ENCODE results near the gene GRIN2B.

- TF ChIP-seq ZNF274 (IDR thresholded peaks at IDR 0.05; ENCODE audit: low read depth, low read length) (no peak), YY1 (IDR thresholded peaks at IDR 0.05; ENCODE audit: insufficient read depth, insufficient read length) (no peak)
These were observed 4.5 kb downstream of the GRIN2B start for GRCh38 chr12:13976880-13977279.
